OCI-LY1 (cell line): ENCODE results near the gene ST7L.

Source experiments
- CTCF ChIP-seq: fragments of 200-600 bp; sonication (generic), shearing (Covaris generic); IDR thresholded peaks from 2 replicates; pipeline ENCODE4 v1.5.1; 2017; ENCODE audit warnings: mild to moderate bottlenecking, antibody characterized with exemption, low read length, moderate library complexity, mixed read lengths
- EZH2 ChIP-seq: fragments of 200-600 bp; sonication (generic), shearing (Covaris generic); IDR thresholded peaks from 2 replicates; pipeline ENCODE4 v1.8.0; 2017; ENCODE audit warnings: borderline replicate concordance, mixed run types, mild to moderate bottlenecking, antibody characterized with exemption, low read length, moderate library complexity, mixed read lengths

- TF ChIP-seq CTCF (no peak), EZH2 (no peak)
These were observed 19.1 kb upstream of the ST7L start for GRCh38 chr1:112638110-112638428.
